Tibial artery (tissue), 4 donors: ENCODE results near the gene FAM78A.

ENCODE experiments used
- DNase-seq, 2 donors: peaks; one replicate each; pipeline ENCODE4 v3.0.0-alpha.2; 2019
- H3K27ac ChIP-seq, 2 donors: fragments of 200-600 bp; sonication (generic) in 1 of 2; 1 replicate in 1 of 2; 2 replicates in 1 of 2; pipeline ENCODE4 v1.5.1; 2018 to 2019; ENCODE audit warnings: mild to moderate bottlenecking in 1 of 2
- H3K27me3 ChIP-seq, 2 donors: fragments of 200-600 bp; sonication (generic) in 1 of 2; one replicate each; pipeline versions ENCODE4 v1.5.1 to v1.6.0; 2016 to 2019
- H3K36me3 ChIP-seq, 3 donors: fragments of 200-600 bp; sonication (generic) in 2 of 3; one replicate each; pipeline ENCODE4 v1.5.1; 2016 to 2019; ENCODE audit warnings: mild to moderate bottlenecking in 2 of 3
- H3K4me1 ChIP-seq, 4 donors: fragments of 200-600 bp; sonication (generic) in 2 of 4; 1 replicate in 3 of 4; 2 replicates in 1 of 4; pipeline ENCODE4 v1.5.1; 2016 to 2019
- H3K4me3 ChIP-seq, 2 donors: fragments of 200-600 bp; sonication (generic) in 1 of 2; 1 replicate in 1 of 2; 2 replicates in 1 of 2; pipeline ENCODE4 v1.5.1; 2018 to 2019; ENCODE audit warnings: mild to moderate bottlenecking in 2 of 2
- H3K9me3 ChIP-seq, 3 donors: fragments of 200-600 bp; sonication (generic) in 1 of 3; one replicate each; pipeline ENCODE4 v1.5.1; 2016 to 2019
- CTCF ChIP-seq, 2 experiments: fragments of 200-600 bp in 1 of 2; fragments of 450-650 bp in 1 of 2; IDR thresholded peaks; one replicate each; pipeline ENCODE4 v1.5.1; 2017 to 2019; ENCODE audit warnings: antibody characterized with exemption in 2 of 2, mild to moderate bottlenecking in 1 of 2, moderate library complexity in 1 of 2
- intact Hi-C: fragments of 100-400 bp; cut with DNase I; formaldehyde crosslinking; loops from one replicate; pipeline ENCODE4 v1.15.0; 2023; ENCODE audit warnings: low total_unique reads

FAM78A gene

DNA sequence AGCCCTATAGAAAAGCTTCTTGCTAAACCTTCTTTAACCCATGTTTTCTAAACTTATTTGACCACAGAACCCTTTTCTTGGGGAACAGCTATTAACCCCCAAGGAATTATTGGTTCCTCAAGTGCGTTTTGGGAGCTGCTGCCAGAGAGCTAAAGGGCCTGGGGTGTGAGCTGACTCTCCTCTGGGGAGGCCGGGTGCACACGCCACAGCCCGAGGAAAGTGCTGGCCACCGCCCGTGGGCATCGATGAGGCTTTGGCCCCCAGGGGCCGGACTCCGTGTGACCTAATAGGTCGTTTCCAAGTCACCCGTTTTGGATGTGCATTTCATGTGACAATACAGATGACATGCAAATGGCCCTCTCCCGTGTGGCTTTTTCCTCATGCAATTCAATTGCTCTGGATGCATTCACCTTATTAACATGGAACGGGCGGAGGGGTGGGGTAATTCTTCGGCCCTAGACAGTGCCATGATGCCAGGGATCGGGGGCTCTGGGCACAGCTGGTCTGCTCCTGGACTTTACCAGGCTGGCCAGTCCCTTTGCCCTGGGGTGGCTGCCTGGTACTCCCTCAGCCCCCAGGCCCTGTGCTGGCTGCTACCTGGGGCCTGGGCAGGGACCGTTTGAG lies 32.7 kb upstream of the FAM78A start:
- no peak for TF ChIP-seq CTCF (IDR thresholded peaks at IDR 0.05)
- intact Hi-C loops, result no loop called here
- Histone ChIP-seq H3K4me1 (peaks cover 0 to 2% (median 0%) of the 10 kb centered on the region in 4 donors), H3K9me3 (no peaks in the 10 kb centered on the region), H3K27ac (no peak overlapping the region), H3K4me3 (no peak overlapping the region), H3K27me3 (no peaks in the 10 kb centered on the region), H3K36me3 (peaks cover 0 to 4% (median 0%) of the 10 kb centered on the region in 3 donors)
- DNase-seq, result no peak

GRCh38 chr9:131308452-131308851 lies 32.1 kb upstream of the FAM78A start:
- DNase-seq, result no peak
- Histone ChIP-seq H3K27ac (no peak overlapping the region), H3K4me1 (peaks cover 0 to 2% (median 0%) of the 10 kb centered on the region in 4 donors), H3K27me3 (no peaks in the 10 kb centered on the region), H3K9me3 (no peaks in the 10 kb centered on the region), H3K36me3 (peaks cover 0 to 4% (median 0%) of the 10 kb centered on the region in 3 donors), H3K4me3 (no peak overlapping the region)
- intact Hi-C loops, result no loop called here
- TF ChIP-seq CTCF (IDR thresholded peaks at IDR 0.05), result no peak

DNA sequence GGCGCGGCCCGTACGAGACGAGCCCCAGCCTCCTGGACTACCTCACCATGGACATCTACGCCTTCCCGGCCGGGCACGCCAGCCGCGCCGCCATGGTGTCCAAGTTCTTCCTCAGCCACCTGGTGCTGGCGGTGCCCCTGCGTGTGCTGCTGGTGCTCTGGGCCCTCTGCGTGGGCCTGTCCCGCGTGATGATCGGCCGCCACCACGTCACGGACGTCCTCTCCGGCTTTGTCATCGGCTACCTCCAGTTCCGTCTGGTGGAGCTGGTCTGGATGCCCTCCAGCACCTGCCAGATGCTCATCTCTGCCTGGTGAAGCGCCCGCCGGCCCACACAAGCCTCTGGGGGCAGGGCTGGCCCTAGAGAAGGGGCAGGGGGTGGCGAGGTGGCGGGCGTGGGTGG lies 31.7 kb upstream of the FAM78A start:
- no peak for DNase-seq
- Histone ChIP-seq H3K27me3 (no peaks in the 10 kb centered on the region), H3K9me3 (no peaks in the 10 kb centered on the region), H3K27ac (no peak overlapping the region), H3K4me3 (no peak overlapping the region), H3K4me1 (peaks cover 0 to 2% (median 0%) of the 10 kb centered on the region in 4 donors), H3K36me3 (peaks cover 0 to 4% (median 0%) of the 10 kb centered on the region in 3 donors)
- TF ChIP-seq CTCF (IDR thresholded peaks at IDR 0.05), result no peak
- intact Hi-C loops, result no loop called here

- DNase-seq, result no peak
- Histone ChIP-seq H3K27ac (no peak overlapping the region), H3K27me3 (no peaks in the 10 kb centered on the region), H3K4me1 (peaks cover 0 to 2% (median 0%) of the 10 kb centered on the region in 4 donors), H3K9me3 (no peaks in the 10 kb centered on the region), H3K36me3 (peaks cover 0 to 4% (median 0%) of the 10 kb centered on the region in 3 donors), H3K4me3 (no peak overlapping the region)
- intact Hi-C loops, result no loop called here
- TF ChIP-seq CTCF (IDR thresholded peaks at IDR 0.05), result no peak
Measured at GRCh38 chr9:131306397-131307004, 30.2 kb upstream of the FAM78A start.

GRCh38 chr9:131304676-131305355 lies 28.5 kb upstream of the FAM78A start:
- TF ChIP-seq CTCF (IDR thresholded peaks at IDR 0.05), result no peak
- peaks cover 0 to 4% (median 0%) of the 10 kb centered on the region in 3 donors for H3K36me3 ChIP-seq
- H3K4me1 ChIP-seq, result no peaks in the 10 kb centered on the region
- intact Hi-C loops, result no loop called here
- H3K27me3 ChIP-seq, result no peaks in the 10 kb centered on the region
- H3K9me3 ChIP-seq, result no peaks in the 10 kb centered on the region
- H3K27ac ChIP-seq, result no peak overlapping the region
- no peak overlapping the region for H3K4me3 ChIP-seq
- no peak for DNase-seq
